ENCODE data around the gene RNF6. TPM values are rescaled to one million over a fixed set of nuclear protein-coding genes. Genes with fewer than 3 reads are reported as not detected.

The RNF6 gene
- total and polyA plus RNA-seq, 4 donors, result 14.7 to 32.5 (median 24.7) TPM

GRCh38 chr13:26183416-26183815, 38.7 kb downstream of the RNF6 start:
- Histone ChIP-seq H3K9ac (ENCODE audit: insufficient read depth in 1 of 2, low read length in 2 of 2) (no peak overlapping the region), H3K9me3 (ENCODE audit: control insufficient read depth in 4 of 4, insufficient read depth in 3 of 4, low read length in 3 of 4) (no peaks in the 10 kb centered on the region), H3K27me3 (ENCODE audit: control insufficient read depth in 3 of 3, insufficient read depth in 3 of 3, low read length in 2 of 3) (no peaks in the 10 kb centered on the region), H3K4me1 (ENCODE audit: control insufficient read depth in 5 of 5, insufficient read depth in 5 of 5, low read length in 5 of 5) (peaks cover 0 to 11% (median 3%) of the 10 kb centered on the region in 5 donors), H3K27ac (ENCODE audit: low read depth in 1 of 2, low read length in 1 of 2) (no peak overlapping the region), H3K36me3 (ENCODE audit: control insufficient read depth in 4 of 4, insufficient read depth in 4 of 4, low read length in 4 of 4) (peaks cover 0 to 2% (median 0%) of the 10 kb centered on the region in 4 donors), H3K4me3 (no peak overlapping the region)
- TF ChIP-seq CTCF (IDR thresholded peaks at IDR 0.05; ENCODE audit: control extremely low read depth, extremely low read depth), result no peak
- WGBS, 2 donors, result 97 to 100% methylated on average over 2 of the region's 2 CpGs
- no peak for ATAC-seq (ENCODE audit: insufficient read depth, low FRiP score)
- no peak for DNase-seq

- TF ChIP-seq CTCF (IDR thresholded peaks at IDR 0.05; ENCODE audit: control extremely low read depth, extremely low read depth), result no peak
- 57 to 78% methylated on average over 2 of the region's 2 CpGs for WGBS, 2 donors
- Histone ChIP-seq H3K9ac (ENCODE audit: insufficient read depth in 1 of 2, low read length in 2 of 2) (no peak overlapping the region), H3K36me3 (ENCODE audit: control insufficient read depth in 4 of 4, insufficient read depth in 4 of 4, low read length in 4 of 4) (no peaks in the 10 kb centered on the region), H3K27ac (ENCODE audit: low read depth in 1 of 2, low read length in 1 of 2) (no peak overlapping the region), H3K9me3 (ENCODE audit: control insufficient read depth in 4 of 4, insufficient read depth in 3 of 4, low read length in 3 of 4) (peaks cover 0 to 3% (median 0%) of the 10 kb centered on the region in 4 donors), H3K4me1 (ENCODE audit: control insufficient read depth in 5 of 5, insufficient read depth in 5 of 5, low read length in 5 of 5) (no peaks in the 10 kb centered on the region), H3K27me3 (ENCODE audit: control insufficient read depth in 3 of 3, insufficient read depth in 3 of 3, low read length in 2 of 3) (no peaks in the 10 kb centered on the region), H3K4me3 (no peak overlapping the region)
- ATAC-seq (ENCODE audit: insufficient read depth, low FRiP score) (no peak), DNase-seq (no peak)
Observed at GRCh38 chr13:26179344-26179743, 42.8 kb downstream of the RNF6 start.

GRCh38 chr13:26168835-26169234, 53.3 kb downstream of the RNF6 start:
- no peak overlapping the region for H3K4me3 ChIP-seq
- H3K9me3 ChIP-seq (ENCODE audit: control insufficient read depth in 4 of 4, insufficient read depth in 3 of 4, low read length in 3 of 4), result no peaks in the 10 kb centered on the region
- ATAC-seq (ENCODE audit: insufficient read depth, low FRiP score) (no peak), DNase-seq (no peak)
- no peak for TF ChIP-seq CTCF (IDR thresholded peaks at IDR 0.05; ENCODE audit: control extremely low read depth, extremely low read depth)
- no peaks in the 10 kb centered on the region for H3K4me1 ChIP-seq (ENCODE audit: control insufficient read depth in 5 of 5, insufficient read depth in 5 of 5, low read length in 5 of 5)
- no peak overlapping the region for H3K27ac ChIP-seq (ENCODE audit: low read depth in 1 of 2, low read length in 1 of 2)
- H3K36me3 ChIP-seq (ENCODE audit: control insufficient read depth in 4 of 4, insufficient read depth in 4 of 4, low read length in 4 of 4), result no peaks in the 10 kb centered on the region
- no peaks in the 10 kb centered on the region for H3K27me3 ChIP-seq (ENCODE audit: control insufficient read depth in 3 of 3, insufficient read depth in 3 of 3, low read length in 2 of 3)
- 80 to 88% methylated on average over 3 of the region's 3 CpGs for WGBS, 2 donors
- no peak overlapping the region for H3K9ac ChIP-seq (ENCODE audit: insufficient read depth in 1 of 2, low read length in 2 of 2)

GRCh38 chr13:26168237-26168814, 53.8 kb downstream of the RNF6 start:
- no peak overlapping the region for H3K4me3 ChIP-seq
- WGBS, 2 donors, result 51 to 64% methylated on average over 6 of the region's 6 CpGs
- no peak for TF ChIP-seq CTCF (IDR thresholded peaks at IDR 0.05; ENCODE audit: control extremely low read depth, extremely low read depth)
- H3K27ac ChIP-seq (ENCODE audit: low read depth in 1 of 2, low read length in 1 of 2), result no peak overlapping the region
- H3K36me3 ChIP-seq (ENCODE audit: control insufficient read depth in 4 of 4, insufficient read depth in 4 of 4, low read length in 4 of 4), result no peaks in the 10 kb centered on the region
- H3K27me3 ChIP-seq (ENCODE audit: control insufficient read depth in 3 of 3, insufficient read depth in 3 of 3, low read length in 2 of 3), result no peaks in the 10 kb centered on the region
- H3K9me3 ChIP-seq (ENCODE audit: control insufficient read depth in 4 of 4, insufficient read depth in 3 of 4, low read length in 3 of 4), result no peaks in the 10 kb centered on the region
- DNase-seq (no peak), ATAC-seq (ENCODE audit: insufficient read depth, low FRiP score) (no peak)
- H3K9ac ChIP-seq (ENCODE audit: insufficient read depth in 1 of 2, low read length in 2 of 2), result no peak overlapping the region
- no peaks in the 10 kb centered on the region for H3K4me1 ChIP-seq (ENCODE audit: control insufficient read depth in 5 of 5, insufficient read depth in 5 of 5, low read length in 5 of 5)
